HG02623 (cell line): ENCODE measurements around the gene RELB.
A peak's percentile ranks its signal among the peaks of the same experiment; 100 is the strongest.

Experiments
- ATAC-seq: cut with Tn5 transposase; IDR thresholded peaks from one replicate; pipeline ENCODE4 v1.9.1; 2021; ENCODE audit warnings: moderate library complexity; ENCODE audit not compliant: unreplicated experiment

RELB gene

GRCh38 chr19:45020071-45020470 lies 18.8 kb downstream of the RELB start:
- no peak for ATAC-seq

DNA sequence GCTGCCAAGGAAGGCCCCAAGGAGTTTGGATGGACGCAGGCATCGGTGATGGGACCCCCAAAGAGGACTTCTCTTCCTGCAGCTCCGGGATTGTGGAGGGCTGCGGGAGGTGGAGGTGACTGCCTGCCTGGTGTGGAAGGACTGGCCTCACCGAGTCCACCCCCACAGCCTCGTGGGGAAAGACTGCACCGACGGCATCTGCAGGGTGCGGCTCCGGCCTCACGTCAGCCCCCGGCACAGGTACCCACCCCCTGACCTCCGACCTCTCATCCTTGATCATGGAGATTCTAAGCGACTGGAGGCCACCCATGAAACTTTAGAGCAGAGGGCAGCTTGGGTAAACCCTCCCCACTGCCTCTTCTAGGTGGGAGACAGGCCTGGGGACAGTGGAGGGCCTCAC lies 20.7 kb downstream of the RELB start:
- ATAC-seq, result no peak

DNA sequence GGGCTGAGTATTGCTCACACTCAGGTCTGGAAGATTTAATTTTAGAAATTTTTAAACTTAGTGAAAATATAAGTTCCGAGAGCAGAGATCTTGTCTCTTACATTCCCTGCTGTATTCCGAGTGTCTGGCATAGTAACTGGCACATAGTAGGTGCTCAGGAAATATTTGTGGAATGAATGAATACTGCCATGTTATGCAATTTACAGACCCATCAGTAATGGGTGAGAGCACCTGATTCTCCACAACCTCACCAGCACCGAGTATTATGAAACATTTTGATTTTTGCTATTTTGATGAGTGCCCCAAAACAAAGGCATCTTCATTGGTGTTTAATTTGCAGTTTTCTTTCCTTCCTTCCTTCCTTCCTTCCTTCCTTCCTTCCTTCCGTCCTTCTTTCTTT lies 21.8 kb downstream of the RELB start:
- ATAC-seq, result no peak

- no peak for ATAC-seq
These were observed 24.0 kb downstream of the RELB start for GRCh38 chr19:45025264-45025663.

DNA sequence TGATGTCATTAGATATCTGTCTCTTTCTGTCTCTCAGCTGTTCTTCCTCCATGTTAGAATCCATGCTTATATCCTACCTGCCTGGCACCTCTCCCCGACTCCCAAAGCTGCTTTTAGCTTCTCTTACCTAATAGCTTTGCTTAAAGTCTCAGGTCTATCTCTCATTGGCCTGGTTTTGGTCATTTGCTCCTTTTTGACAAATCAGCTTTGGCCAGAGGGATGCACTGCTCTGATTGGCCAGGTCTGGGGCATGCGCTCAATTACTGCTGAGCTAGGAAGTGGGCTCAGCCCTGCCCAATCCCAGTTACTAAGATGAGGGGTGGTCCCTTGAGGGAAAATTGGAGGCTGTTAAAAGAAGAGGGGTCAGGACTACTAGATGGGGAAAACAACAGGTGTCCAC lies 26.1 kb downstream of the RELB start:
- ATAC-seq, result no peak

DNA sequence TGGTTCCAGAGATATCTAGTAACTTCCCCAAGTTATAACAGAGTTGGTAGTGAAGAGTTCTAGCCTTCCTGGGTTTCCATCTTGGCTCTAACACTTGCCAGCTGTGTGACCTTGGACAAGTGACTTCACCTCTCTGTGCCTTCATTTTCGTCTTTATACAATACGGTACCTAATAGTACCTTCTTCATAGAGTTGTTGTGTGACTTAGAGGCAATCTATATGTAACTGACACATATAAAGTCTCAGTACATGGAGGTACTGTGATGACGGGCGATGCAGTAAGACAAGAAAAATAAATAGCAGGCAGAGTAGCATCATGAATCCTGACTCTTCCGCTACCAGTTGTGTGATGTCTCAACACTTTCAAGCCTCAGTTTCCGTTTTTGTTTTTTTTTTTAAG lies 29.6 kb downstream of the RELB start:
- ATAC-seq, result no peak

DNA sequence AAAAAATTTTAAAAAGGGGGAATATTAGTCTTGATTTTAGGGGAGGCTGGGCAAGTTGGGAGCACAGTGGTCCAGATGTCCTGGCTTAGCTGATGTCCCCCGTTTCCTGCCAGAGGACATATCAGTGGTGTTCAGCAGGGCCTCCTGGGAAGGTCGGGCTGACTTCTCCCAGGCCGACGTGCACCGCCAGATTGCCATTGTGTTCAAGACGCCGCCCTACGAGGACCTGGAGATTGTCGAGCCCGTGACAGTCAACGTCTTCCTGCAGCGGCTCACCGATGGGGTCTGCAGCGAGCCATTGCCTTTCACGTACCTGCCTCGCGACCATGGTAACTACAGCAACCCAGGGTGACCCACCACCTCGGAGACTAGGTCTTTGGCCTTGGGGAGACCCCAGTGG lies 31.2 kb downstream of the RELB start:
- no peak for ATAC-seq

DNA sequence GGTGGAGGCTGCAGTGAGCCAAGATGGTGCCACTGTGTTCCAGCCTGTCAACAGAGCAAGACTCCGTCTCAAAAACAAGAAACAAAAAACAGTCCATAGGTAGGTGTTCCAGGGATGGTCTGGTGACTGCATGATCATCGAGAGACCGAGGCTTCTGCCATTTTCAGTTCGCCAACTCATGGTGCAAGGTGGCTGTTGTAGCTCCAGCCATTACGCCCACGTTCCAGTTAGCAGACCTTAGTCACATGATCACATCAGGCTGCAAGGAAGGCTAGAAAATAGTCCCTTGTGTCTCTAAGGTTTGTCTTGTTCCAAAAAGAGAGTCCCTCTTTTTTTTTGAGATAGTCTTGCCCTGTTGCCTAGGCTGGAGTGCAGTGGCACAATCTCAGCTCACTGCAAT lies 34.5 kb downstream of the RELB start:
- no peak for ATAC-seq

DNA sequence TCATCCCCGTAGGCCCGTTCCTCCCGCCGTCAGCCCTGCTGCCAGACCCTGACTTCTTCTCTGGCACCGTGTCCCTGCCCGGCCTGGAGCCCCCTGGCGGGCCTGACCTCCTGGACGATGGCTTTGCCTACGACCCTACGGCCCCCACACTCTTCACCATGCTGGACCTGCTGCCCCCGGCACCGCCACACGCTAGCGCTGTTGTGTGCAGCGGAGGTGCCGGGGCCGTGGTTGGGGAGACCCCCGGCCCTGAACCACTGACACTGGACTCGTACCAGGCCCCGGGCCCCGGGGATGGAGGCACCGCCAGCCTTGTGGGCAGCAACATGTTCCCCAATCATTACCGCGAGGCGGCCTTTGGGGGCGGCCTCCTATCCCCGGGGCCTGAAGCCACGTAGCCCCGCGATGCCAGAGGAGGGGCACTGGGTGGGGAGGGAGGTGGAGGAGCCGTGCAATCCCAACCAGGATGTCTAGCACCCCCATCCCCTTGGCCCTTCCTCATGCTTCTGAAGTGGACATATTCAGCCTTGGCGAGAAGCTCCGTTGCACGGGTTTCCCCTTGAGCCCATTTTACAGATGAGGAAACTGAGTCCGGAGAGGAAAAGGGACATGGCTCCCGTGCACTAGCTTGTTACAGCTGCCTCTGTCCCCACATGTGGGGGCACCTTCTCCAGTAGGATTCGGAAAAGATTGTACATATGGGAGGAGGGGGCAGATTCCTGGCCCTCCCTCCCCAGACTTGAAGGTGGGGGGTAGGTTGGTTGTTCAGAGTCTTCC lies 36.3 kb downstream of the RELB start:
- no peak for ATAC-seq

DNA sequence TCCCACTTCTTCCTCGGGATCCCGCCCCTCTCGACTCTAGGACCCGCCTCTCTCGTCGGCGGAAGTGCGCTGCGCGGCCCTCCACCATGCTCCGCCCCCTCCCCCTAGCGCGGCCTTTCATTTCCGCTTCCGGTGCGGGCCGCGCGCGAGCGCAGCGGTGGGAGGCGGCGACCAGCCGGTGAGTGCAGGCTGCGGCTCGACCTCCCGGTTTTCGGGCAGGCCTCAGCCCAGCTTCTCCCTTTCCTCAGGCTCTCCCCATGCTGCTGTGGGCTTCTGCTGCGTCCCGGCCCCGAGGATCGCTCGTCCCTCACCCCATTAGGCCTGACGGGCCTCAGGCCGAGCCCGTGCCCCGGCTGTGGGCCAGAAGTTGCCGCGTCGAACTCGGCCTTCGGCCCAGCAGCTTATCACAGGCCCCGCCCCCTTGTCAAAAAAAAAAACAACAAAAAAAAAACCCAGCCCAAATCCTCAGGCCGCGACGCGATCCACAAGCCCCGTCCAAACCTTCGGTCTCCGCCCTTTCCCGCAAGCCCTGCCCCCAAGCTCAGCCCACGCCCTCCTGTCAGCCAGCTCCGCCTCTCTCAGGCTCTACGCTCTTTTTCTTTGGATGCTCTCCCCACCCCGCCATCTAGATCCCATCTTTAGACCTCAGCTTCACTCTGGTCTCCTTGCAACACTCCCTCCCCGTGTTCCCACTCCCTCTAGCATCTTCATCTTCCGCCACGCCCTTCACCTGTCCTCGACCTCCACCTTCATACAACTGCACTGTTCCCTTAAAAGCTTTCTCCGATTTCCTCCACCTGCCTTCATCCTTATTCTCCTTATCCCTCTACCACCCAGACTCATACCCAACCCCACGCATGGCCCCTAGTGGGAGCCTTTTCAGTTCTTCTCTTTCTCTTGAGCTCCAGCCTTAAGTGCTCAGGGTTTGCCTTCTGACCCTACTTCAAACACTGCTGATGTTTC lies 37.9 kb downstream of the RELB start, which contains the start of gene CLASRP:
TSS of gene CLASRP (plus strand) at position 115 of the 963 bp plus-strand sequence. CDS start 1,168 bp downstream, outside the sequence.
- ATAC-seq, result peak; percentile 89

GRCh38 chr19:45040059-45040771 lies 39.0 kb downstream of the RELB start:
- no peak for ATAC-seq

GRCh38 chr19:45041125-45041524 lies 39.9 kb downstream of the RELB start:
- no peak for ATAC-seq

GRCh38 chr19:45045671-45046353 lies 44.5 kb downstream of the RELB start:
- no peak for ATAC-seq

DNA sequence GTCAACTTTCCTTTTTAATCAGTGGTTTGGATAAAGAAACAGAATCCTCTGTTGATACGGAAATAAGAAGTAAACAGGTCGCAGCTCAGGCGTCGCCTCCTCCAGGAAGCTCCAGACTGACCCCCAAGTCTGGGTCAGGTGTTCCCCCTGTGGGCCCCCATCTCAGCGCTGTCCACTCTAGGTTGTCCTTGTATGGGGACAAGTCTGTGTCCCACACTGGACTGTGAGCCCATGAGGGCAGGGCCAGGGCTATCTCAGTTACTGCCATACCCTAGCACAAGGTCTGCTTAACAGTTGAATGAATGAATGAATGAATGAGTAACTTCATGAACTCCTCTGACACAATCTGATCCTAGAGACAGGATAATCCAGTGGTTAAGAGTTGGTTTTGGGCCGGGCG lies 45.1 kb downstream of the RELB start:
- ATAC-seq, result no peak

DNA sequence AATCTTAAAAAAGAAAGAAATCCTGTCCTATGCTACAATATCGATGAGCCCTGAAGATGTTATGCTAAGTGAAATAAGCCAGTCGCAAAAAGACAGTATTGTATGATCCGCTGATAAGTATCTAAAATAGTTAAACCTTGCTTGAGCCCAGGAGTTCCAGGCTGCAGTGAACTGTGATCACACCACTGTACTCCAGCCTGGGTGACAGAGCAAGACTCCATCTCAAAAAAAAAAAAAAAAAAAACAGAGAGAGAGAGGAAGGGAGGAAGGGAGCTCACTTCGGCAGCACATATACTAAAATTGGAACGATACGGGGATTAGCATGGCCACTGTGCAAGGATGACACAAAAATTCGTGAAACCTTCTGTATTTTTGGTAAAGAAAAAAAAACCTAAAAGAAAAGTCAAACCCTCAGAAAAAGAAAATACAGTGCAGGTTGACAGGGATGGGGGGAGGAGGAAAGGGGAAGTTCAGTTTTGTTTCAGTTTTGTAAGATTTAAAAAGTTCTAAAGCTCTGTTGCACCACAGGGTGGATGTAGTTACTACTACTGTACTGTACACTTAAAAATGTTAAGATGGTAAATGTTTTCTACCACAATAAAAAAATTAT lies 46.0 kb downstream of the RELB start:
- ATAC-seq, result no peak

- no peak for ATAC-seq
These were observed 47.9 kb downstream of the RELB start for GRCh38 chr19:45049073-45049736.

DNA sequence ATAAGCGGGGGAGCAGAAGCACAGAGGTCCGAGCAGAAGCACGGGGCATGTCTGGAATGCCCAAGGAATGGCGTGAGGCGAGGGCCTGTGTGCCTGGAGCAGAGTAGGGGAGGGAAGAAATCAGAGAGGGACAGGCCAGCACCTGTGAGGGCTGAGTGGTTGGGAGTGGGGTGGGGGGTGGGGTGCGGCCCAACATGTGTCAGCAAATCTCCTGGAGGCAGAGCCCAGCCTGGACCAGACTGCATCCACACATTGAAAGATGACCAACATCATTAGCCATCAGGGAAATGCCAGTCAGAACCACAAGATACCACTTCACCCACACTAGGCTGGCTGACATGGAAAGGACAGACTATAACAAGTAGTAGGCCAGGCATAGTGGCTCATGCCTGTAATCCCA lies 48.8 kb downstream of the RELB start:
- no peak for ATAC-seq

DNA sequence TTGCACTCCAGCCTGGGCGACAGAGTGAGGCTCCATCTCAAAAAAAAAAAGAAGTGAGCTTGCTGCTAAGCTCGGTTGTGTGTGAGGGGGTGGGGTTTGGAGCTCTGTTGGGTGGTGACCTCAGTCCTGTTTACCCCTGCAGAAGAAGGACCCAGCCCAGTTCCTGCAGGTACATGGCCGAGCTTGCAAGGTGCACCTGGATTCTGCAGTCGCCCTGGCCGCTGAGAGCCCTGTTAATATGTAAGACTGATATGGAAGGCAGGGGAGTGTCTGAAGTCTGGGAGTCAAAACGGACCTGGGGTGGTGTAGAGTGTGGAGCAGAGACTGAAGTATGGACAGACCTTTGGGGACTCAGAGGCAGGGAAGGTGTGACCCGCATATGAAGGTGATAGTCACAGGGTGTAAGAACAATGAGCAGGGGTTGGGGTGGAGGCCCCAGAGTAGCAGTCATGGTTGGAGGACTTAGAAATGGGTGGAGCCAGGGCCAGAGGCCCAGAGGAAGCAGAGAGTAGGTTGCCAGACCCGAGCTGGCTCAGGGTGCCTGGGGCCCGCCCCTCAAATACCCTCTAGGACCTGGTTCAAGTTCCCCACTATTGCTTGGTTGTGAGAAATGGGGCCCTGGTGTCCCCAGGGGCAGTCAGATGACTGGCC lies 50.8 kb downstream of the RELB start:
- no peak for ATAC-seq

- no peak for ATAC-seq
These were observed 55.6 kb downstream of the RELB start for GRCh38 chr19:45056831-45057230.
